ENCODE measurements around the gene TRAPPC10.

- TF ChIP-seq SMC3 (IDR thresholded peaks at IDR 0.05; ENCODE audit: low read depth, low read length) (no peak), POLR2AphosphoS5 (IDR thresholded peaks at IDR 0.05; ENCODE audit: low read depth, low read length) (no peak)
These were observed 40.7 kb downstream of the TRAPPC10 start for GRCh38 chr21:44052830-44053226.
